Parathyroid adenoma (tissue), 2 donors: ENCODE data around the gene PTPRT.

ENCODE experiments used
- H2AFZ ChIP-seq: fragments of 300-600 bp; sonication (generic); one replicate; pipeline ENCODE4 v1.7.0; 2017; ENCODE audit warnings: antibody characterized with exemption, mild to moderate bottlenecking
- H3K27ac ChIP-seq: fragments of 300-600 bp; sonication (generic); one replicate; pipeline ENCODE4 v1.7.0; 2017
- H3K27me3 ChIP-seq: fragments of 300-600 bp; sonication (generic); one replicate; pipeline ENCODE4 v1.7.0; 2017; ENCODE audit warnings: low read length; ENCODE audit not compliant: control insufficient read depth, insufficient read depth
- H3K36me3 ChIP-seq: fragments of 300-600 bp; sonication (generic); one replicate; pipeline ENCODE4 v1.7.0; 2017; ENCODE audit warnings: low read length; ENCODE audit not compliant: control insufficient read depth, insufficient read depth
- H3K4me1 ChIP-seq: fragments of 300-600 bp; sonication (generic); one replicate; pipeline ENCODE4 v1.7.0; 2017; ENCODE audit warnings: control low read depth
- H3K4me2 ChIP-seq: fragments of 300-600 bp; sonication (generic); one replicate; pipeline ENCODE4 v1.7.0; 2017; ENCODE audit warnings: low read length
- H3K4me3 ChIP-seq: fragments of 300-600 bp; sonication (generic); one replicate; pipeline ENCODE4 v1.7.0; 2017; ENCODE audit warnings: low read depth, low read length
- H3K79me2 ChIP-seq: fragments of 300-600 bp; sonication (generic); one replicate; pipeline ENCODE4 v1.7.0; 2017; ENCODE audit warnings: control low read depth
- H3K9ac ChIP-seq: fragments of 300-600 bp; sonication (generic); one replicate; pipeline ENCODE4 v1.7.0; 2017; ENCODE audit warnings: mild to moderate bottlenecking
- H3K9me3 ChIP-seq: fragments of 300-600 bp; sonication (generic); one replicate; pipeline ENCODE4 v1.7.0; 2017; ENCODE audit warnings: low read length; ENCODE audit not compliant: control insufficient read depth
- CTCF ChIP-seq: fragments of 300-600 bp; sonication (generic); IDR thresholded peaks from one replicate; pipeline ENCODE4 v1.7.0; 2017; ENCODE audit warnings: antibody characterized with exemption, mild to moderate bottlenecking
- donor health status: primary hyperparathyroidism.

PTPRT gene

DNA sequence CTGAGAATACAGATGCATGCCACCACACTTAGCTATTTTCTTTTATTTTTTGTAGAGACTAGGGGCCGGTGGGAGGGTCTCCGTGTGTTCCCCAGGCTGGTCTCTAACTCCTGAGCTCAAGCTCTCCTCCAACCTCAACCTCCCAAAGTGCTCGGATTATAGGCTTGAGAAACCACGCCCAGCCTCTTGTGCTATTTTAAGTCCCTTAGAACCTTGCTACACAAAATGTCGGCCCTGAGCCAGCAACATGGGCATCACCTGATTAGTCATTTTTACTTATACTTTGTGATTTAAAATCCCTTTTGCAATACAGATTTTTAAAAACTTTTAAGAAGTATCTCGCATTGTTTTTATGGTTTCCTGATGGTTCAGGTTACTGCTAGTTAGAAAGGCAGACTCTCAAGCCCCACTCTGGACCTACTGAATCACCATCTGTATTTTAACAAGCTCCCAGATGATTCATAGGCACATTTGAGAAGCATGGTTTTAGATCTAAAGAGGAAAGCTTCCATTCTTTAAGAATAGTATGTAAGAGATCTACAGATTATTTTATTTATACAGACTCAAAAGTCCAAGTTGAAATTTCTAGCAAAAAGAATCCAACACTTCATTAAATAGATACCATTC is 186.3 kb downstream of the PTPRT start:
- Histone ChIP-seq H3K27me3 (no peaks in the 10 kb centered on the region), H3K79me2 (peaks cover 10% of the 10 kb centered on the region), H3K36me3 (no peaks in the 10 kb centered on the region), H3K27ac (peak overlapping the region; percentile 39), H3K4me3 (no peak overlapping the region), H3K9me3 (no peaks in the 10 kb centered on the region), H3K4me2 (no peak overlapping the region), H2AFZ (peak overlapping the region; percentile 75), H3K9ac (no peak overlapping the region), H3K4me1 (peaks cover 26% of the 10 kb centered on the region)
- TF ChIP-seq CTCF: no peak

GRCh38 chr20:42996141-42996540 is 193.6 kb downstream of the PTPRT start:
- Histone ChIP-seq H3K4me2 (no peak overlapping the region), H3K27me3 (no peaks in the 10 kb centered on the region), H3K4me1 (peaks cover 3% of the 10 kb centered on the region), H3K9me3 (no peaks in the 10 kb centered on the region), H3K79me2 (peaks cover 9% of the 10 kb centered on the region), H3K27ac (no peak overlapping the region), H2AFZ (no peak overlapping the region), H3K4me3 (no peak overlapping the region), H3K36me3 (no peaks in the 10 kb centered on the region), H3K9ac (no peak overlapping the region)
- no peak for TF ChIP-seq CTCF

DNA sequence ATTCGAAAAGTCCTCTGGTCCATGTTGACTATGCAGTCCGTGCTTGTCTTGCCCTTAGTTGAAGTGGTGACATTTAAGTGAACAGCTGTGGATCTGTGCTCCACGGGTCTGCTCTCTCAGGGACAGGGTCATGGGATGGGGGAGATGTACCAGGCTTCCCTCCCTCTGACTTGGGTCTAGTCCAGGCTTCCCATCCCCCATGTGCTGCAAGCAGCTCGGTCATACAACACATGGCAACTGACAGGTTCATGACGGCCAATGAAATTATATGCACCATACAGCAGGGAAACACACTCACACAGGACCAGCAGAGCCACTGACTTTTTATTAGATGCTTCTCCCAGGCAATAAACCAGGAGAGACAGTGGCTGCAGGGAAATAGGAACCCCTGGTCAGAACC is 201.4 kb downstream of the PTPRT start:
- Histone ChIP-seq H3K79me2 (peaks cover 13% of the 10 kb centered on the region), H3K27me3 (no peaks in the 10 kb centered on the region), H3K4me3 (no peak overlapping the region), H3K27ac (no peak overlapping the region), H2AFZ (no peak overlapping the region), H3K4me1 (peaks cover 12% of the 10 kb centered on the region), H3K9ac (no peak overlapping the region), H3K36me3 (no peaks in the 10 kb centered on the region), H3K9me3 (no peaks in the 10 kb centered on the region), H3K4me2 (no peak overlapping the region)
- TF ChIP-seq CTCF: no peak

GRCh38 chr20:42987376-42988114 is 202.2 kb downstream of the PTPRT start:
- H3K36me3 ChIP-seq: no peaks in the 10 kb centered on the region
- no peak overlapping the region for H2AFZ ChIP-seq
- TF ChIP-seq CTCF: no peak
- H3K79me2 ChIP-seq: peaks cover 10% of the 10 kb centered on the region
- peaks cover 20% of the 10 kb centered on the region for H3K4me1 ChIP-seq
- H3K9ac ChIP-seq: no peak overlapping the region
- no peaks in the 10 kb centered on the region for H3K9me3 ChIP-seq
- H3K4me3 ChIP-seq: no peak overlapping the region
- H3K27me3 ChIP-seq: no peaks in the 10 kb centered on the region
- H3K27ac ChIP-seq: no peak overlapping the region
- no peak overlapping the region for H3K4me2 ChIP-seq
